GM12801 (cell line): Measurements from ENCODE around the gene RNFT2.
A peak's percentile ranks its signal among the peaks of the same experiment; 100 is the strongest.

Experiments used
- CTCF ChIP-seq: IDR thresholded peaks from one replicate; pipeline ENCODE4 v1.5.1; 2011; ENCODE audit warnings: control low read depth; ENCODE audit not compliant: insufficient read length; ENCODE audit errors: extremely low read depth

The RNFT2 gene

GRCh38 chr12:116700066-116700465, 38.0 kb upstream of the RNFT2 start:
- no peak for TF ChIP-seq CTCF

- TF ChIP-seq CTCF, result no peak
These were observed 36.7 kb upstream of the RNFT2 start for GRCh38 chr12:116701432-116701831.

GRCh38 chr12:116703214-116703795, 34.8 kb upstream of the RNFT2 start:
- TF ChIP-seq CTCF, result peak; percentile 84

- no peak for TF ChIP-seq CTCF
These were observed 30.4 kb upstream of the RNFT2 start for GRCh38 chr12:116707751-116708150.

- TF ChIP-seq CTCF, result no peak
These were observed 29.0 kb upstream of the RNFT2 start for GRCh38 chr12:116708826-116709756.

GRCh38 chr12:116709768-116710167, 28.3 kb upstream of the RNFT2 start:
- no peak for TF ChIP-seq CTCF

- no peak for TF ChIP-seq CTCF
These were observed 27.6 kb upstream of the RNFT2 start for GRCh38 chr12:116710370-116711150.
